ENCODE measurements around the gene CABP2. TPM values are rescaled to one million over a fixed set of nuclear protein-coding genes. Genes with fewer than 3 reads are reported as not detected.

Gene CABP2
- total and polyA plus RNA-seq, 12 donors: not detected

DNA sequence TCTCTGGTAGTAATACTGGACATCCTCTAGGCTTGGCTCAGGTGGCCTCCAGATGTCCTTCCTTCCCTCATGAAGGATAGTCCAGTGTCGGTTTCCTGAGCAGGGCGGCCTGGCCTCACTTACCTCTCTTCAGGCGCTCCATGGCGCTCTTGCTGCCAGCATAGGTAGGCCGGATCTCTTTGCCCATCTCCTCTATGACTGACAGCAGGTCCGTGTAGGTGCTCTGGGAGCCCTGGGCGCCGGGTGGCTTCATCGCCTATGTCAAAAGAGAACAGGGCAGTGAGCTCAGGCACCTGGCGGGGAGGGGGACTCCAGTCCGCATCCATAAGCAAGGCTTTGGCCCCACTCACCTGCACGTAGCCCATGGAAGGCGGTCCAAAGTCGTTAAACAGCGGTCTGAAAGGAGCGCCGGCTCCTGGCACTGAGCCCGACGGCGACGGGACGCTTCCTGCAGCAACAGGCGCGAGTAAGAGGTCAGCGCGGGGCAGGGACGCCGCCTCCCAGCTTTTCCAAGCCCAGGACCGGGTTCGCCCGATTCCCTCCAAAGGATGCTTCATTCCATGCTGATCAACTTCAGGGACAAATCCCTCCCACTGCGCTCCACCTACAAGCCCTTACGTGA lies 15.9 kb downstream of the CABP2 start:
- intact Hi-C loops (cut with DNase I): loop anchor here in 8 of 10 donors (2.0 to 10.0 kb wide), 11 partner anchors 25 to 155 kb away; partner anchors contain the start of genes PPP1CA (in 5 of the 8), TBC1D10C (in 4 of the 8), GSTP1 (in 2 of the 8) and POLD4 (in 2 of the 8)
- 28% methylated on average over 33 of the region's 33 CpGs for WGBS, 2 donors
- Histone ChIP-seq H3K36me3 (peaks cover 0 to 16% (median under 1%) of the 10 kb centered on the region in 9 donors), H3K4me1 (peaks cover 17 to 49% (median 42%) of the 10 kb centered on the region in 9 donors), H3K27me3 (peaks cover 0 to under 1% (median 0%) of the 10 kb centered on the region in 7 donors), H3K9me3 (no peaks in the 10 kb centered on the region), H3K27ac (peak overlapping the region; percentile 96 to 100 (median 98)), H3K4me3 (peak overlapping the region; percentile 50 to 97 (median 78))
- ATAC-seq: peak in 1 of 8 donors; percentile 0
- no peak for TF ChIP-seq CTCF (IDR thresholded peaks at IDR 0.05)
- DNase-seq: peak in 1 of 2 donors; percentile 64

- 79 to 86% methylated on average over 16 of the region's 16 CpGs for WGBS, 2 donors
- ATAC-seq (no peak), DNase-seq (no peak)
- TF ChIP-seq CTCF (IDR thresholded peaks at IDR 0.05): peak in 3 of 9 donors; percentile 11 to 45 (median 16)
- Histone ChIP-seq H3K4me1 (peaks cover 17 to 49% (median 42%) of the 10 kb centered on the region in 9 donors), H3K9me3 (no peaks in the 10 kb centered on the region), H3K27ac (peak overlapping the region in 9 of 10 donors; percentile 96 to 100 (median 98)), H3K36me3 (peaks cover 0 to 24% (median 8%) of the 10 kb centered on the region in 9 donors), H3K27me3 (no peaks in the 10 kb centered on the region), H3K4me3 (peak overlapping the region in 8 of 10 donors; percentile 56 to 97 (median 80))
- intact Hi-C loops (cut with DNase I): loop anchor here in 8 of 10 donors (1.0 to 10.0 kb wide), 12 partner anchors 24 to 154 kb away; partner anchors contain the start of genes PPP1CA (in 6 of the 8), TBC1D10C (in 4 of the 8), GSTP1 (in 2 of the 8) and POLD4 (in 2 of the 8)
Measured at GRCh38 chr11:67506426-67507051, 16.7 kb downstream of the CABP2 start.

- WGBS, 2 donors: 6 to 15% methylated on average over 17 of the region's 17 CpGs
- intact Hi-C loops (cut with DNase I): loop anchor here in 8 of 10 donors (1.0 to 10.0 kb wide), 14 partner anchors 23 to 154 kb away; partner anchors contain the start of genes PPP1CA (in 6 of the 8), TBC1D10C (in 4 of the 8), TMEM134 (in 3 of the 8) and GSTP1 (in 2 of the 8)
- H3K36me3 ChIP-seq: peaks cover 0 to 31% (median 8%) of the 10 kb centered on the region in 9 donors
- H3K9me3 ChIP-seq: no peaks in the 10 kb centered on the region
- peak; percentile 98 to 99 (median 99) for TF ChIP-seq CTCF (IDR thresholded peaks at IDR 0.05)
- H3K4me1 ChIP-seq: peaks cover 17 to 50% (median 42%) of the 10 kb centered on the region in 9 donors
- DNase-seq (peak; percentile 87 to 91), ATAC-seq (peak; percentile 44 to 80 (median 68))
- H3K4me3 ChIP-seq: peak overlapping the region; percentile 60 to 96 (median 78)
- no peaks in the 10 kb centered on the region for H3K27me3 ChIP-seq
- peak overlapping the region; percentile 82 to 100 (median 98) for H3K27ac ChIP-seq
Measured at GRCh38 chr11:67505605-67506396, 17.4 kb downstream of the CABP2 start.
